K562 (cell line): ENCODE data around the gene RAB3C. TPM values are rescaled to one million over a fixed set of nuclear protein-coding genes. Genes with fewer than 3 reads are reported as not detected.

ENCODE experiments used
- E2F1 ChIP-seq: sonication (generic); formaldehyde crosslinking; IDR thresholded peaks from 2 replicates; pipeline ENCODE4 v1.8.1; 2023; ENCODE audit warnings: mild to moderate bottlenecking, missing genetic modification reagents, moderate library complexity
- RBM14 ChIP-seq: fragments of 200-400 bp; formaldehyde crosslinking; IDR thresholded peaks from 2 replicates; pipeline ENCODE4 v1.6.1; 2018; ENCODE audit warnings: low read depth, mild to moderate bottlenecking, low read length, moderate library complexity, borderline replicate concordance; ENCODE audit not compliant: insufficient read depth
- RBM15 ChIP-seq: fragments of 200-400 bp; formaldehyde crosslinking; IDR thresholded peaks from 2 replicates; pipeline ENCODE4 v1.6.1; 2018; ENCODE audit warnings: mild to moderate bottlenecking, low read length, moderate library complexity; ENCODE audit not compliant: insufficient read depth
- SP2 ChIP-seq: IDR thresholded peaks from 2 replicates; pipeline ENCODE4 v1.6.1; 2011; ENCODE audit warnings: mild to moderate bottlenecking, low read depth, low read length, moderate library complexity; ENCODE audit not compliant: poor library complexity, severe bottlenecking; ENCODE audit errors: extremely low read depth
- SREBF1 ChIP-seq: fragments of 150-350 bp; IDR thresholded peaks from 2 replicates; pipeline ENCODE4 v1.6.1; 2014; ENCODE audit warnings: antibody characterized with exemption, low read depth, low read length, borderline replicate concordance
- YY1 ChIP-seq, 3 experiments: IDR thresholded peaks; 2 replicates each; pipeline ENCODE4 v1.6.1; 2011; ENCODE audit warnings: low read length in 2 of 3, mild to moderate bottlenecking in 2 of 3, moderate library complexity in 2 of 3, borderline replicate concordance in 1 of 3, control low read depth in 1 of 3, low read depth in 1 of 3; ENCODE audit not compliant: insufficient read depth in 3 of 3, insufficient replicate concordance in 2 of 3, control insufficient read depth in 1 of 3, insufficient read length in 1 of 3; ENCODE audit errors: extremely low read depth in 1 of 3
- ZKSCAN3 ChIP-seq: fragments of 250-450 bp; sonication (Bioruptor Pico); IDR thresholded peaks from 2 replicates; pipeline ENCODE4 v1.4.0; 2020
- polyA plus RNA-seq, 8 experiments: library from polyadenylated mRNA; depleted of rRNA in 4 of 8; stranded (reverse) in 5 of 8; unstranded in 3 of 8; fragments of >200 nt; fragmentation: Nextera tagmentation in 2 of 8; fragmentation: Illumina TruSeq in 1 of 8; extraction: Ambion mirVana in 2 of 8; extraction: Trizol in 1 of 8; gene quantifications; 2 replicates each; pipeline versions ENCODE4 v1.2.1 to v1.2.3, GENCODE V29; 2011 to 2014; ENCODE audit warnings: inconsistent platforms in 1 of 8, missing spikeins in 1 of 8
- total RNA-seq, 7 experiments: library from RNA; depleted of rRNA in 6 of 7; stranded (reverse); fragments of >200 nt in 6 of 7; fragmentation: Illumina TruSeq in 2 of 7; extraction: Trizol in 2 of 7; gene quantifications; 2 replicates each; pipeline versions ENCODE4 v1.2.1 to v1.2.3, GENCODE V29; 2011 to 2021; ENCODE audit warnings: low replicate concordance in 1 of 7
- TF ChIP-seq, protein P1 (sequence below): fragments of 250-450 bp; sonication (Bioruptor Pico); IDR thresholded peaks from 2 replicates; pipeline ENCODE4 v1.4.0; 2020

Gene RAB3C
- total and polyA plus RNA-seq, 9 of the 15 experiments (the other 6 are each of a cell fraction or from before 2014, with no cell fraction given), result not detected

- TF ChIP-seq ZKSCAN3 (no peak), SREBF1 (no peak), SP2 (no peak), YY1 (IDR thresholded peaks at IDR 0.05; ENCODE audit: borderline replicate concordance in 1 of 3, control insufficient read depth in 1 of 3, extremely low read depth in 1 of 3, insufficient read depth in 3 of 3, insufficient read length in 1 of 3, insufficient replicate concordance in 2 of 3, low read depth in 1 of 3, low read length in 2 of 3) (no peak), RBM15 (no peak), RBM14 (no peak), E2F1 (CRISPR knock-in tag) (no peak)
- TF ChIP-seq, protein P1, sequence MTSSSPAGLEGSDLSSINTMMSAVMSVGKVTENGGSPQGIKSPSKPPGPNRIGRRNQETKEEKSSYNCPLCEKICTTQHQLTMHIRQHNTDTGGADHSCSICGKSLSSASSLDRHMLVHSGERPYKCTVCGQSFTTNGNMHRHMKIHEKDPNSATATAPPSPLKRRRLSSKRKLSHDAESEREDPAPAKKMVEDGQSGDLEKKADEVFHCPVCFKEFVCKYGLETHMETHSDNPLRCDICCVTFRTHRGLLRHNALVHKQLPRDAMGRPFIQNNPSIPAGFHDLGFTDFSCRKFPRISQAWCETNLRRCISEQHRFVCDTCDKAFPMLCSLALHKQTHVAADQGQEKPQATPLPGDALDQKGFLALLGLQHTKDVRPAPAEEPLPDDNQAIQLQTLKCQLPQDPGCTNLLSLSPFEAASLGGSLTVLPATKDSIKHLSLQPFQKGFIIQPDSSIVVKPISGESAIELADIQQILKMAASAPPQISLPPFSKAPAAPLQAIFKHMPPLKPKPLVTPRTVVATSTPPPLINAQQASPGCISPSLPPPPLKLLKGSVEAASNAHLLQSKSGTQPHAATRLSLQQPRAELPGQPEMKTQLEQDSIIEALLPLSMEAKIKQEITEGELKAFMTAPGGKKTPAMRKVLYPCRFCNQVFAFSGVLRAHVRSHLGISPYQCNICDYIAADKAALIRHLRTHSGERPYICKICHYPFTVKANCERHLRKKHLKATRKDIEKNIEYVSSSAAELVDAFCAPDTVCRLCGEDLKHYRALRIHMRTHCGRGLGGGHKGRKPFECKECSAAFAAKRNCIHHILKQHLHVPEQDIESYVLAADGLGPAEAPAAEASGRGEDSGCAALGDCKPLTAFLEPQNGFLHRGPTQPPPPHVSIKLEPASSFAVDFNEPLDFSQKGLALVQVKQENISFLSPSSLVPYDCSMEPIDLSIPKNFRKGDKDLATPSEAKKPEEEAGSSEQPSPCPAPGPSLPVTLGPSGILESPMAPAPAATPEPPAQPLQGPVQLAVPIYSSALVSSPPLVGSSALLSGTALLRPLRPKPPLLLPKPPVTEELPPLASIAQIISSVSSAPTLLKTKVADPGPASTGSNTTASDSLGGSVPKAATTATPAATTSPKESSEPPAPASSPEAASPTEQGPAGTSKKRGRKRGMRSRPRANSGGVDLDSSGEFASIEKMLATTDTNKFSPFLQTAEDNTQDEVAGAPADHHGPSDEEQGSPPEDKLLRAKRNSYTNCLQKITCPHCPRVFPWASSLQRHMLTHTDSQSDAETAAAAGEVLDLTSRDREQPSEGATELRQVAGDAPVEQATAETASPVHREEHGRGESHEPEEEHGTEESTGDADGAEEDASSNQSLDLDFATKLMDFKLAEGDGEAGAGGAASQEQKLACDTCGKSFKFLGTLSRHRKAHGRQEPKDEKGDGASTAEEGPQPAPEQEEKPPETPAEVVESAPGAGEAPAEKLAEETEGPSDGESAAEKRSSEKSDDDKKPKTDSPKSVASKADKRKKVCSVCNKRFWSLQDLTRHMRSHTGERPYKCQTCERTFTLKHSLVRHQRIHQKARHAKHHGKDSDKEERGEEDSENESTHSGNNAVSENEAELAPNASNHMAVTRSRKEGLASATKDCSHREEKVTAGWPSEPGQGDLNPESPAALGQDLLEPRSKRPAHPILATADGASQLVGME, result no peak
These were observed 181.3 kb downstream of the RAB3C start (continued) for GRCh38 chr5:58764199-58764598.
